Transverse colon (tissue), 3 donors: ENCODE measurements around the gene APBB2.

ENCODE experiments used
- EP300 ChIP-seq: sonication (generic); formaldehyde crosslinking; IDR thresholded peaks from one replicate; pipeline ENCODE4 v1.6.1; 2017; ENCODE audit warnings: antibody characterized with exemption, low read depth
- POLR2A ChIP-seq: fragments of 450-650 bp; IDR thresholded peaks from one replicate; pipeline ENCODE4 v1.6.1; 2016; ENCODE audit warnings: antibody characterized with exemption, mild to moderate bottlenecking, moderate library complexity
- POLR2AphosphoS5 ChIP-seq, 3 donors: sonication (generic); formaldehyde crosslinking; IDR thresholded peaks; one replicate each; pipeline ENCODE4 v1.6.1; 2016; ENCODE audit warnings: antibody characterized with exemption in 3 of 3

DNA sequence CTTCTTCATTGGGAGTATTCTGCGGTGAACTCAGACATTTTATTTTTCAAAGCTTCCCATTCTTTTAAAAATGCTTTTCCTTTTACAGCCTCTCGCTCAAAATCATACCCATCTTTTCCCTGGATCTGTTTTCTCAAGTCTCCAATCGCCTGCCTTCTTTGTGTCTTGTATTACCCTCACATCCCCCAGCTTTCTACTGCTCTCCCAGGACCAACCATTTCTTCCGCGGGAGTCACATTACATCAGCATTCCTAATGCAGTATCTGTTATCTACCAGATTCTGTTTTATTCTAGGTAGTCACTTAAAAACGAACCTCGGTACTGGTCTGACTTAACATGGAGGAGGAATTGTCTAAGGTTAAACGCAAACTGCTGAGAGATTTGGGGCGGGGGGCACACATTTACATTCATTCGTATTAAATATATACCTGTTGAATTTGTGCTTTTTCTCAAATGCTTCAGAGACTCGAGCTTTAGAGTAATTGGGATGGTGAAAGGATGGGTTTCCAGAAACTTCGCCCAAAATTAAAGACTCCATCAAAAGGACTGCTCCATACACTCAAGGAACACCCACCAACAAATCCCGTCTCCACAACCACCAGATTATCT lies 41.9 kb upstream of the APBB2 start:
- TF ChIP-seq POLR2A (no peak), POLR2AphosphoS5 (IDR thresholded peaks at IDR 0.05) (no peak), EP300 (no peak)
